NCI-H2107 treated with DMSO at 0.1 percent for 48 hours (cell line): ENCODE measurements around the gene NFATC2.

ENCODE experiments used
- DNase-seq: peaks from one replicate; lab custom pipeline; 2025; ENCODE audit not compliant: unreplicated experiment; lab: John Stamatoyannopoulos, UW

NFATC2 gene

GRCh38 chr20:51542571-51543421 is at the start of gene NFATC2:
TSS of gene NFATC2 (minus strand) at chr20:51542719. CDS start at chr20:51542499, 220 bp downstream.
- DNase-seq: no peak

DNA sequence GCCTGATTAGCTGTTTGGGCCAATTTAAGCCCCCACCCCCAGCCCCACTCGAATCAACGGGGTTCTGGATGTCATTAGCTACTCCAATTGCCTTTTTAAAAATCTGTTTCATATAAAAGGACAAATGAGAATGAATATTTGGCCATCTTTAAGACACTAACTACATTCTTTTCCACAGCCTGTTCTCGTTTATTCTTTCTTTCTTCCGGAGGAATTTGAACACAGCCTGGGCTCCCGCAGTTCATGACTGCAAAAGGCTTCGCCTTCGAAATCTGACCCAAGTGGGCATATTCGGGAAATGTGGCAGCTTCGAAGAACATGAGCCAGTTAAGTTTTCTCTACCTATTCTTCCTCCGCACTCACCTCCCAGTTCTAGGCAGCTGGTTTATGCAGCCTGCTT is 49.4 kb upstream of the NFATC2 start:
- no peak for DNase-seq

DNA sequence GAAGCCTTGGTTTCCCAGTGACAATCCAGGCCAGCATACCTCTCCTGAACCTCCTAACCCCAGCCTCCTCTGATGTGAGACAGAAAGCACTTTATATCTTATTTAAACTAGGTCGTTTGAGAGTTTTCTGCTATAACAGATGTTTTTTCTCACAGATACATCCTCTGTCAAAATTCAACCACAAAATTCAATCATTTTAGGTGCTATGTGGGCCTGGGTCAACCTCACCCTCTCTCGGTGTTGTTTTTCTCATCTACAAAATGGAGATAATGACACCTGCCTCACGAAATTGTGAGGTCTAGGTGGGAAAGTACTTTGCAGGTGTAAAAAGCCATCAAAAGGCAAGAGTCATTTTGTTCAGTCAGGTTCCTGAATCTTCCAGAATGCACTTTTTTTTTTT is 46.2 kb upstream of the NFATC2 start:
- no peak for DNase-seq

DNA sequence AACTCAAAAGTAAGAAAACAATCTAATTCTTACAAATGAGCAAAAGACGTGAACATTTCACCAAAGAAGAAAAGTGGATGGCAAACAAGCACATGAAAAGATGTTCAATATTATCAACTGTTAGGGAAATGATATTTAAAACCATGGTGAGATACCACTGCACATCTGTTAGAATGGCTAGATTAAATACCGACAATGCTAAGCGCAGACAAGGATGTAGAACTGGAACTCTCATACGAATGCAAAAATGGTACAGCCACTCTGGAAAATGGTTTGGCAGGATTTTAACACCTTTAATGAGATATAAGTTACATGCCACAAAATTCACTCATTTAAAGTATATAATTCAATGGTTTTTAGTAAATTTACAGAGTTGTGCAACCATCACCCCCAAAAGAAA is 44.6 kb upstream of the NFATC2 start:
- DNase-seq: no peak

DNA sequence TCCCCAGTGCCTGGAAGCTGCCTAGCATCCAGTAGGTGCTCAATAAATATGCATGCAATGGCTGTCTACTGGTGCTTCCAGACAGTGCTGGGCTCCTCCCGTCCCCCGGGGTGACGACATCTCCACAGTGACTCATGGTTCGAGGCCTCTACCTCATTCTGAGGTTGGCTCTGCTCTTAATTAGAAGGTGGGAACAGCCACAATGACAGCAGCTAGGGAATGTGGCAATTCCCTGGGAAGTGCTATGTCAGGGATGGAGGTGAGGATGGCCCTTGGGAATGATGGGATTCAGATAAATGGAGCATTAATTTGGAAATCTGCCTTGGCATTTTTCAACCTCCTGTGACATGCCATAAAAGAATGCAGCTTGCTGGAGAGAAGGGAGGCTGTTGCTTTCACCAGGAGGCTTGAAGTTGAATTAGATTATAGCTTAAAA is 43.5 kb upstream of the NFATC2 start:
- no peak for DNase-seq

DNA sequence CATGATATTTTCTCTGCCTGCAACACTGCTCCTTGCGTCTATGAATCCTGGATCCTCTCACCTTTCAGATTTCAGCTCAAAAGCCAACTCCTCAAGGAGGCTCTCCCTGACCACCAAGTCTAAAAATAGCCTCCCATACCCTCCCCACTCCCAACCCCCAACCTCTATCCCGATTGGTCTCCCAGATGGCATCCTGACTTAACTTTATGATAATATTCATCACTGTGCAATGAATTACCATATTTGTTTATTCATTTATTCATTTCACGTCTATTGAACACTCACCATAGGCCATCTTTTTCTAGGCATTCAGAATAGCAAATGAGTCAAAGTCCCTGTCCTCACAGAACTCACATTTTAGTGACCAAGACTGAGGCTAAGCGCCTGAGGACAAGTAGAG is 42.6 kb upstream of the NFATC2 start:
- no peak for DNase-seq

- no peak for DNase-seq
Observed at GRCh38 chr20:51584737-51585136, 42.2 kb upstream of the NFATC2 start.

DNA sequence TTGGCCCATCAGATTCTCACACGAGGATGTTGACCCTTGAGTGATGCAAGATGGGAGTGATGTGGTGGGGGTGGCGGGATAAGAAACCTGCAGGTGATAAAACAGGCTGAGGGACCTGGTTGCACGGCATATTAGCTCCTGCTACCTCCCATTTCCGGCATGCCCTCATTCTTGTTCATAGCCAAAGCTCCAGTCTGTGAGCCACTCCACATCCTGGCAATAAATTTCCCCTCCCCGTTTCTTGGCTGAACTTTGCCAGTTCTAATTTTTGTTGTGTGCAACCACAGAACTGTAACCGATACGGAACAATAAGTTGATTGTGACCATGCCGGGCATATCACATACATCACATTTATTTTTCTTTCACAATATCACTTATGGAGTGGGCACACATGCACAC is 41.6 kb upstream of the NFATC2 start:
- DNase-seq: no peak

GRCh38 chr20:51583499-51583898 is 41.0 kb upstream of the NFATC2 start:
- no peak for DNase-seq

DNA sequence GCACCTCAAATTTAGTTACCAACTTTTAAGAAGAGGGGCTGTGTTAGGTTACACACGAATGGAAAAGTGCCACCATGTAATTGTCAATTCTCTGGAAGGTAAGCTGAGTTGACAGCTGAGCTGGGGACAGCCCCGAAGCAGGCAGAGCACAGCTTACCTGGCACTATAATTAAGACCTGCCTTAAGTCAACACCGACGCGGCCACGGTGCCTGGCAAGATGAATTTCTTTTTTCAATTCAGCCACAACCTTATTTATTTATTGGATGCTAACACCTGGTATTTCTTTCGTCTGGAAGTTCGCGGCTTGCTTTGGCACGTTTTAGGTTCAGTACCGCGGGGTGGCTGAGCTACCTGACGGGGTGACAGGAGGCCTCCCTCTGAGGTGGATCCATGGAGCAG is 40.6 kb upstream of the NFATC2 start:
- DNase-seq: no peak

DNA sequence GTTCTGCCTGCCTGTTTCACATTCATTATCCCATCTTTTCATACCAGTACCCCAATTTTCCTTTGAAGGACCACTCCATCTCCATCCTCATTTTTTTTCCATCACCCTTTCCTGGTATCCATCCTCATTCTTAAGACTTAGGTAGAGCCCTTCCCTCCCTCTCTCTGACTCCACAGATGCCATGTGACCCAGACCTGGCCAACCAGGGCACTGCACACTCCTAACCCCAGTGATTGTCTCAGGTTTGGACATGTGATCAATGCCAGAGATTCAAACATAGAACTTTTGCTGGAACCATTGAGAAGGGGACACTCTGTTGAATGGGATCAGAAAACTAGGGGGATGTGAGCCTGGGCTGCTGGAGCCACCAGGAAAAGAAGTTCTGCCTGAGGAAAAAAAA is 39.1 kb upstream of the NFATC2 start:
- no peak for DNase-seq

DNA sequence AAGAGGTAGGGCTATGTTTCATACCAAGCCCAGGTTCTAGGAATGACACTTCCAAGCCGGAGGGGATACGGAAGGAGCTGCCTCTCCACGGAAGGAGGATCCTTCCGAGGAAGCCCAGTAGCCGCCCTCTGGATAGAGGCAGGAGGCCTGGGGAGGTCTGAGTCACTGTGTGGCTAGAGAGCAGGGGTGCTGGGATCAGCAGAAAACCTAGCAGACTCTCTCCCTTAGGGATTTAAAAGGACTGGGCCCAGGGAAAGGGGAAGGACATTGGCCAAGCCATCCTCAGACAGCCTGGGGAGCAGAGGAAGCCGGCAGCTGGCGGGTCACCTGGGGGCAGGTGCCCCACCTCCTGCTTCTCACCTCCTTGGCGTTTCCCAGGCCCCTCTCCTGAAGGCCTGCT is 36.6 kb upstream of the NFATC2 start:
- DNase-seq: no peak

DNA sequence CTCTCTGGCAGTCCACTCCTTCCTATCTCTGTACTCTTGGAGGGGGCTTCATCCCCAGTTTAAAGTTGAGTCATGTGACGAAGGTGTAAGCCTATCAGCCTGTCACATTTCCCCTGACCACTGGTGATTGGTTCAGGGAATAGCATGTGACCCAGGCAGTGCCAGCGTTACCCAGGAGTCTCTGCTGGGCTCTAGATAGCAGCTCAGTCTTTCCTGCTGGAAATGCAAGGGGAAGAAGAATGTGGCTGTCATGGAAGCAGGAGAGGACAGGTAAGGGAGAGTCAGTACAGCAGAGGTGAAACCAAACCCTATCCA is 35.6 kb upstream of the NFATC2 start:
- DNase-seq: no peak

DNA sequence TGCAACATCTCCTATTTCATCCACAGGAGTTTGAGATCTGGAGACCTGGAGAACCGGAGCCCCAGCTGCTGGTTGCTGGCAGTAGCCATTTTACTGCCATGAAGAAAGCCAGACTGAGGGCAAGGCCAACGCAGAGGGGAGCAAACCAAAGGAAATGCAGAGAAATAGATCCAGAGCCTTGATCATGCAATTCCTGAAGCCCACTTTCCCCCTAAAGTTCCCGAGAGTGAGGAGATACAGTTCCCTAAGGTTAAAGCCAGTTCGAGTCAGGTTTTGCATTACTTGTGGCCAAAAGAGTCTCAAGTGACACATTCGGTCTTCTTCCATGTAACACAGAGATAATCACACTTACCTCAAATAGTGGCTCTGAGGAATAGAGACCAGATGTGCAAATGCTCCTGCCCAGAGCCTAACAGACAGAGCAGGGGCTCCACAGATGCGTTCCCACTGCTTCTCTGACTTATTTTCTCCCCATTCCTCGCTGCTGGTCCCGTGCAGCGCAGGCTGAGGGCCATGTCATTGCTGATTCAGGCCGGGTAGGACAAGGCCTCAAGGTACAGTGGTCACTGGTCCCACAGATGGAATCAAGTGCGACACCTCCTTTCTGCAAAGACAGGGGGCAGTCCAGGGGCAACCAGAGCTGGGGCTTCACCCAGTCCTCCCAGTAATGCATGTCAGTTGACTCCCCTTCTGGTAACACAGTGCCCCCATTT is 35.1 kb upstream of the NFATC2 start:
- no peak for DNase-seq

DNA sequence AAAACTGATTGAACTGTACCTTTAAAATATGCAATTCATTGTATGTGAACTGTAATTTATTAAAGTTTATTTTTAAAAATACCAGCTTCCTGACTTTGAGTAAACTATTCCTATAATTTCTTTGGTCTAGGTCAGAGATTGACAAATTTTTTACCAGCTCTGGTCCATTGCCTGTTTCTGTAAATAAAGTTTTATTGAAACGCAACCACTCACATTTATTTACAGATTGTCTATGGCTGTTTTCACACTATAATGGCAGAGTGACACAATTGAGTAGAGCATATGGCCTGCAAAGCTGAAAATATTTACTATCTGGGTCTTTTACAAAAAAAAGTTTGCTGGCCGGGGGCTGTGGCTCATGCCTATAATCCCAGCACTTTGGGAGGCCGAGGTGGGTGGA is 33.0 kb upstream of the NFATC2 start:
- DNase-seq: no peak

DNA sequence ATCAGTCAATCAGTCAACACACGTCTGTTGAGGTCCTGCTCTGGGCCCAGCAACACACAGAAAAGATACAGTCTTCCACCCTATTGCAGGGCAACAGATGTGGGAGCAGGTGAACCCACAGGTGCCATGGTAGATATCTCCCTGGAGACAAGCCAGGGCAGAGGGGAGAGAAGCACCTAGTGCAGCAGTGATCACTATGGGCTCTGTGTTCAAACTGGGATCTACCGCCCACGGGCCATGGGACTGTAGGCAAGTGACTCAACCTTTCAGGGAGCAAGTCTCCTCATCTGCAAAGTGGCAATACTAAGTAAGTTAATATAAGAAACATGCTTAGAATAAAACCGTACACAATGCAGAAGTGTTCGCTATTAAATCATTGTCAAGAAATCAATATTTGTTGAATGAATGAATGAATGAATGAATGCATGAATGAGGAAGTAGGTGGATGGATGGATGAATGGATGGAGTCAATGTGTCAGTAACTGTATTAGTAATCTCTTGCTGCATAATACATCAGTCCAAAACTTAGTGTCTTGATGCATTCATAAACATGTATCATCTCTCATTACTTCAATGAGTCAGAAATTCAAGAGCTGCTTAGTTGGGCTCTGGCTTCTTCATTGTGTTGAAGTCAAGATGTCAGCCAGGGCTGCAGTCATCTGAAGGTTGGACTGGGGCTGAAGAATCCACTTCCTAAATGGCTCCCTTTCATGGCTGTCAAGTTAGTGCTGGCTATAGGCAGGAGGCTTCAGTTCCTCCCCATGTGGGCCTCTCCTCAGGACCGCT is 31.9 kb upstream of the NFATC2 start:
- no peak for DNase-seq

- DNase-seq: no peak
Observed at GRCh38 chr20:51573576-51574243, 31.2 kb upstream of the NFATC2 start.

GRCh38 chr20:51571460-51571794 is 28.9 kb upstream of the NFATC2 start:
- DNase-seq: no peak

DNA sequence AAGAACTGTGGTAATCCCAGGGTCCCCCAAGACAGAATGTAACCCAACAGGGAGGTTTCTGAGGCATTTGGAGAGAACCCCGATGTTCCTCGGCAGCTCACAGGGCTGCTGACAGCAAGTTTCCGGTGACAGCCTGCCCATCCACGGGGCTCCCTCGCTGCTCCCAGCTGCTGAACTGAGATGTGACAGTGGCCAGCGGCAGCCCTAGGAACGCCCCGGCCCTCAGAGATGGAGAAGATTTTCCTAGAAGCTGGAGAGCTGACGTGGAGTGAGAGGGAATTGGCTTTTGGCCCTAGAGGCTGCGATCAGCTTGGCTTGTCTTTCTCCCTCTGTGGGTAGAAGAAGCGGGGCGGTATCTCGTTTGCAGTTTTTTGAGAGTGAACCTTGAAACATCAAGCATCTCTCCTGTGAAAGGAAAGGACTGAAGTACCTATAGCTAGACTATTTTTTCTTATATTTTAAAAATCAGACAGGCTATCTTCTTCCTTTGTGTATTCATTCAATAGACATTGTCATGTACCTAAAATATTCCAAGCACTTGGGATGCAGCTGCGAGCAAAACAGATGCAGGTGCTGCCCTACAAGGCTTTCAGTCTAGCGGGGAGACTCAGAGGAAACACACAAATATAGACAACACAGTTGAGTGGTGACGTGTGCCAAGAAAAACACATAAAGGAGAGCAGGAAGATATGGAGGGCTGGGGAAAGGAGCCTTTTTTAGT is 28.4 kb upstream of the NFATC2 start:
- no peak for DNase-seq

DNA sequence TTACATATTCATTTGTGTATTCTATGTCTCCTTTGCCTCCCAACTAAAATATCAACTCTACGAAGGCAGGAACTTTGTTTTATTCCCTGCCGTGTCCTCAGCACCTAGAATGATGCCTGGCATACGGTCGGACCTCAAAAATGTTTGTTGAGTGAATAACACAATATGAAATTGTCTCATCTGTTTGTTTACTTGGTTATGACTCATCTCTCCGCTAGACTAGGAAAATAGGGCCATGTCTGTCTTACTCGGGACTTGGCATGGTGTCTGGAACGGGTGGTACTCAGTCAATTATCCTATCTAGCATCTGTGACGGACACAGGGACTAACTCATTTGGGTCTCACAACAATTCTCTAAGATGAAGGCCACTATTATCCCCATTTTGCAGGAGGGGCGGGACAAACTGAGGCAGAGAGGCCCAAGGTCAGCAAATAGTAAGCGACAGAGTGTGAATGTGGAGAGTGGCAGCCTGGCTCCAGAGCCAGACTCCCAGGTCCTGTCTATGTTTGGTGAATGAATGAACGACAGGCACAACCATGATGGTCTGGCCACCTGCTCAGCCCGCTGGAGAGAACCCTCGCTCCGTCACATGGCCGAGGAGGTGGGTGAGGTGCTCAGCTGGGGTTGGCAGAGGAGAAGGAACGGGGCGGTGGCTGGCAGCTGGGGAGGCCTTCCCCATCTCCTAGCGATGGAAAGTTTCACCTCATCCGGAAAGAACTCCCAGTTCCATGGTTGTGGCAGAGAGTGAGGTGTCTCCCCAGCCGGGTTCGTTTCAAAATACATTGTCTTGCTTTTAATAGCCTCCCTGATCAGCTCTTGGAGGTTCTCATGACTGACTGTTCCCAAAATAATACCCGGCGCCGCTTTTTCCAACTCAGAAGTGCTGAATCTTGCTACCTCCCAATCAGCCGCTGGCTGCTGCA is 27.6 kb upstream of the NFATC2 start:
- no peak for DNase-seq
